Activated CD4-positive, alpha-beta T cell treated with anti-CD3 and anti-CD28 coated beads, Interleukin-2, Interleukin-6, amounts not matched to agents 100 ng/mL and 50 ng/mL, durations not matched to agents 16 hours and 8 hours (primary cell): Measurements from ENCODE around the gene EHBP1L1.
"Not testable (repeated sequence)": the region's sequence is repeated elsewhere in the genome, so short reads cannot be mapped to it uniquely, and the experiment has no call there.

Experiments
- DNase-seq: peaks from one replicate; pipeline ENCODE4 v3.0.0-alpha.2; 2020

The EHBP1L1 gene

GRCh38 chr11:65619281-65619928 lies 43.6 kb downstream of the EHBP1L1 start:
- DNase-seq: no peak

GRCh38 chr11:65620666-65621065 lies 44.8 kb downstream of the EHBP1L1 start:
- no peak for DNase-seq

GRCh38 chr11:65621460-65621859 lies 45.6 kb downstream of the EHBP1L1 start:
- no peak for DNase-seq

GRCh38 chr11:65622011-65622410 lies 46.2 kb downstream of the EHBP1L1 start:
- DNase-seq: no peak

DNA sequence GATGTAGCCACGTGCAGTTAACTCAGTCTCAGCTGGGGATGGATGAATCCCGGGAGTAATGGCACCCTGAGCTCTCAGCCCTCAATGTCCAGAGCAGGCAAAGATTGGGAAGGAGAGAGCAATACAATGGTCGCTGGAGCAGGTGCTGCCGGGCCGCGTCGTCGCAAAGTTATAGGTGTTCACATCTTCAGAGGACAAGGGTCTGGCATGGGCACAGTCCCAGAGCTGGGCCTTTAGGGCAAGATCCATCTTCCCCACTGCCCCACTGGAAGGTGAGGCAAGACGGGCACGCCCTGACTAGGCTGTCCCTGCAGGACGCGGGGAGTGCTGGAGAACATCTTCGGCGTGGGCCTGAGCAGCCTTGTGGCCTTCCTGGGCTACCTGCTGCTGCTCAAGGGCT lies 47.3 kb downstream of the EHBP1L1 start:
- no peak for DNase-seq

GRCh38 chr11:65623852-65624616 lies 48.2 kb downstream of the EHBP1L1 start:
- DNase-seq: no peak

DNA sequence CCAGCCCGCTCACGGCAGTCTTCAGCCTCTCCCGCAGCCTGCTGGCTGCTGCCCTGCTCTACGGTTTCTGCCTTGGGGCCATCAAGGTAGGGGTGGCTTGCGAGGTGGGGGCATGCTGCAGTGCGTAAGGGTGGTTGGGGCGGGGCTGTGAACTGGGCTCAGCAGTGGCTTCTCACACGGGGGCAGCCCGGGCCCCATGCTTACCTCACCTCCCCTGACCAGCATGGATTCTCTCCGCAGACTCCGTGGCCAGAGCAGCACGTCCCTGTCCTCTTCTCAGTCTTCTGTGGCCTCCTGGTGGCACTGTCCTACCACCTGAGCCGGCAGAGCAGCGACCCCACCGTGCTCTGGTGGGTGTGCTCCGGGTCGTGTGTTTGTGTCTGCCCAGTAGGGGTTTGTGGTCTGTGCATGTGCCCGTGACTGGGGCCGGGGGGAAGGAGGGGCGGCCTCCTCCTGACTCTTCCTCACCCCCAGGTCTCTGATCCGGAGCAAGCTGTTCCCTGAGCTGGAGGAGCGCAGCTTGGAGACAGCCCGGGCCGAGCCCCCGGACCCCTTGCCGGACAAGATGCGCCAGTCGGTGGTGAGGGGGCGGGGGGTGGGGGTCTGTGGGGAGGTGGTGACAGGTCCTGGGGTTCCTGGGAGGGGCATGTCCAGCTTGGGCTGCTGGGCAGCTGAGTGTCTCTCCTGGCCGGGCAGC lies 49.2 kb downstream of the EHBP1L1 start:
- DNase-seq: no peak

- peak; percentile 46 for DNase-seq
These were observed 49.9 kb downstream of the EHBP1L1 start for GRCh38 chr11:65625628-65626342.

DNA sequence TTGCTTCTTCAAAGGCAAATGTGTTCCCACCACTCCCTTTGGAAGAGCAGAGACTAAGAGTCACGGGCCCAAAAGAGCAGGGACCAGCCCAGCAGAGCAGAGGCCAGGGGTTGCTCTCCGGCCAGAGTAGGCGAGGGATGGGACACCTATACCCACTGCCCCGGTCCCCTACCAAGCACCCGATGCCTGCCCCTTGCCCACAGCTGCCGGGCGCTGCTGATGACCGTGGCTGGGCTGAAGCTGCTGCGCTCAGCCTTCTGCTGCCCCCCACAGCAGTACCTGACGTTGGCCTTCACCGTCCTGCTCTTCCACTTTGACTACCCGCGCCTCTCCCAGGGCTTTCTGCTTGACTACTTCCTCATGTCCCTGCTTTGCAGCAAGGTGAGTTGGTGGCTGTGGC lies 51.3 kb downstream of the EHBP1L1 start:
- DNase-seq: no peak

GRCh38 chr11:65629579-65629978 lies 53.7 kb downstream of the EHBP1L1 start:
- no peak for DNase-seq

GRCh38 chr11:65630215-65630614 lies 54.4 kb downstream of the EHBP1L1 start:
- no peak for DNase-seq

- no peak for DNase-seq
These were observed 57.7 kb downstream of the EHBP1L1 start for GRCh38 chr11:65633390-65634108.

DNA sequence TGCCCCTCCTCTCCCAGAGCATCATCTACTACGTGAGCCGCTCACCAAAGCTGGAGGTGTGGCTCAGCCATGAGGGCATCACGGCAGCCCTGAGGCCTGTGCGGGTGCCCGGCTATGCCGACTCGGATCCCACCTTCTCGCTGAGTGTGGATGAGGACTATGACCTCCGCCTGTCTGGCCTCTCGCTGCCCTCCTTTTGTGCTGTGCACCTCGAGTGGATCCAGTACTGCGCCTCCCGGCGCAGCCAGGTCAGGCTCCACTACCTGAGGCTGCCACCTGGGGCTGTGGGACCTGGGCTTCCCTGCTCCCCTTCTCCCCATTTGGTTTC lies 58.2 kb downstream of the EHBP1L1 start:
- no peak for DNase-seq

- DNase-seq: no peak
These were observed 58.6 kb downstream of the EHBP1L1 start for GRCh38 chr11:65634440-65634839.

DNA sequence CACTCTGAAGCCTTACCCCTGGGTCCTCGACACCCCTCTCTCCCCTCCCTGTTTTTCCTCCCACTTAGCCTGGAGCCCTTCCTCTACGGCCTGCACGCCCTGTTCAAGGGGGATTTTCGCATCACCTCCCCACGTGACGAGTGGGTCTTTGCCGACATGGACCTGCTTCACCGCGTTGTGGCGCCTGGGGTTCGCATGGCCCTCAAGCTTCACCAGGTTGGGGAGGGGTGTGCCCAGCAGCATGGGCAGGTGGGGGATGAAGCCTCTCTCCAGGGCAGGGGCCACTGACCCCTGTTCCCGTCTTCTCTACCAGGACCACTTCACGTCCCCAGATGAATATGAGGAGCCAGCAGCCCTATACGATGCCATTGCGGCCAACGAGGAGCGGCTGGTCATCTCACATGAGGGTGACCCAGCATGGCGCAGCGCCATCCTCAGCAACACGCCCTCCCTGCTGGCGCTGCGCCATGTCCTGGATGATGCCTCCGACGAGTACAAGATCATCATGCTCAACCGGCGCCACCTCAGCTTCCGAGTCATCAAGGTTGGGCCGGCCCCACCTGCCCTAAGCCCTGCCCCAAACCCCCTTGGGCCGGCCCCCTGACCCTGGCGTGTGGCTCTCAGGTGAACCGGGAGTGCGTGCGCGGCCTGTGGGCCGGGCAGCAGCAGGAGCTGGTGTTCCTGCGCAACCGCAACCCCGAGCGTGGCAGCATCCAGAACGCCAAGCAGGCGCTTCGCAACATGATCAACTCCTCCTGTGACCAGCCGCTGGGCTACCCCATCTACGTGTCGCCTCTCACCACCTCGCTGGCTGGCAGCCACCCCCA lies 59.3 kb downstream of the EHBP1L1 start:
- no peak for DNase-seq

- no peak for DNase-seq
These were observed 60.5 kb downstream of the EHBP1L1 start for GRCh38 chr11:65636108-65637031.

- no peak for DNase-seq
These were observed 61.2 kb downstream of the EHBP1L1 start for GRCh38 chr11:65637032-65637557.

GRCh38 chr11:65637794-65638419 lies 62.1 kb downstream of the EHBP1L1 start, which contains the start of gene SIPA1:
SIPA1 (plus strand) TSS chr11:65638101; CDS start chr11:65640922, 2,821 bp downstream.
- peak; percentile 84 for DNase-seq

DNA sequence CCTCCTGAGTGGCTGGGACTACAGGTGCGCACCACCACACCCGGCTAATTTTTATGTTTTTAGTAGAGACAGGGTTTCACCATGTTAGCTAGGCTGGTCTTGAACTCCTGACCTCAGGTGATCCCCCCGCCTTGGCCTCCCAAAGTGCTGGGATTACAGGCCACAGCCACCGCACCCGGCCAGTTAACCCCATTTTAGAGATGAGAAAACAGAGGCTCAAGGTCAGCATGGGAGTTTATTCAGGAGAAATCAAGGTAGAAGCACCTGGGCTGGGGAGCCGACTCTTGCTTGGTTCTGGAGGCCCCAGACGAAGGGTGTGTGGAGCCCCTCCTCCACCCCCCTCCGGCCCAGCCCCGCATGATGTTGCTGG lies 63.4 kb downstream of the EHBP1L1 start:
- DNase-seq: not testable (repeated sequence)
